ENCODE measurements around the gene NXPE4.
"Not testable (repeated sequence)": the region's sequence is repeated elsewhere in the genome, so short reads cannot be mapped to it uniquely, and the experiment has no call there.

The NXPE4 gene

DNA sequence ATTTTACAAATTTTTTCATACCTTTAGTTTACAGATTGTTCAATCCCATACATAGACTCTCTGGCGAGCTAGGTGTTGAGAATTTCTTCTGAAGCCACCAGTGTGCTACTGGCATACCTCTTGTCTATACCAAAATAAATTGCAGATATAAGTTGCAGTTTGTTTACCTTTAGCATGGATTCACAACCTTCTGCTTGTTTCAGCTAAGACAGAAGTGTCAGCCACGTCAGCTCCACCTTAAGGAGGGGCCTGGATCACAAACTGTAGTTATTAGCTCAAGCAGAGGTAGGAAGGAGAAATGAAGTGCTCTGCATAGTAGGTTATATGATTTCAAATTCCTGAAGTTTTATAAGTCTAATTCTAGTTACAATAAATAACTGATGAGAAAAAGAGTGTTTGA, at the start of gene NXPE4:
TSS of gene NXPE4 (minus strand) at position 216 of the 400 bp plus-strand sequence. CDS start 1,027 bp downstream, outside the sequence.
- no peak for DNase-seq (ENCODE audit: low read depth)

DNA sequence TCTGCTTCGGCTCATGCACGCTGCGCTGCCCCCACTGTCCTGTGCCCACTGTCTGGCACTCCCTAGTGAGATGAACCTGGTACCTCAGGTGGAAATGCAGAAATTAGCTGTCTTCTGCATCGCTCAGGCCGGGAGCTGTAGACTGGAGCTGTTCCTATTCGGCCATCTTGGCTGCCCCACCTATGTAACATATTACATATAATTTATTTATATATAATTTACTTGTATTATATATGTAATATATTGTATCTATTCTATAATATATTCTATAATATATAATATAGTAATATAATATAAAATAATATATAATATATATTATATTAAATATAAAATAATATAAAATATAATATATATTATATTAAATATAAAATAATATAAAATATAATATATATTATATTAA, 43.9 kb upstream of the NXPE4 start:
- DNase-seq (ENCODE audit: low read depth) = not testable (repeated sequence)

DNA sequence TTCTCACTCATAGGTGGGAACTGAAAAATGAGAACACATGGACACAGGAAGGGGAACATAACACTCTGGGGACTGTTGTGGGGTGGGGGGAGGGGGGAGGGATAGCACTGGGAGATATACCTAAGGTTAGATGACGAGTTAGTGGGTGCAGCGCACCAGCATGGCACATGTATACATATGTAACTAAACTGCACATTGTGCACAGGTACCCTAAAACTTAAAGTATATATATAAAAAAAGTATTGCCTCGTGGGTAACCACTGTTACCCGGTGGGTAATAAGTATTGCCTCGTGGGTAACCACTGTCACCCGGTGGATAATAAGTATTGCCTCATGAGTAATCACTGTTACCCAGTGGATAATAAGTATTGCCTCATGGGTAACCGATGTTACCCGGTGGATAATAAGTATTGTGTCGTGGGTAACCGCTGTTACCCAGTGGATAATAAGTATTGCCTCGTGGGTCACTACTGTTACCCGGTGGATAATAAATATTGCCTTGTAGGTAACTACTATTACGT, 35.9 kb upstream of the NXPE4 start:
- DNase-seq (ENCODE audit: low read depth) = not testable (repeated sequence)

DNA sequence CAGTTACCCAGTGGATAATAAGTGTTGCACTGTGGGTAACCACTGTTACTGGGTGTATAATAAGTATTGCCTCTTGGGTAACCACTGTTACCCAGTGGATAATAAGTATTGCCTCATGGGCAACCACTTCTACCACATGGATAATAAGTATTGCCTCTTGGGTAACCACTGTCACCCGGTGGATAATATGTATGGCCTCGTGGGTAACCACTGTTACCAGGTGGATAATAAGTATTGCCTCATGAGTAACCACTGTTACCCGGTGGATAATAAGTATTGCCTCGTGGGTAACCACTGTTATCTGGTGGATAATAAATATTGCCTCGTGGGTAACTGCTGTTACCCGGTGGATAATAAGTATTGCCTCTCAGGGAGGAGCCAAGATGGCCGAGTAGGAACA, 29.7 kb upstream of the NXPE4 start:
- DNase-seq (ENCODE audit: low read depth) = no peak

DNA sequence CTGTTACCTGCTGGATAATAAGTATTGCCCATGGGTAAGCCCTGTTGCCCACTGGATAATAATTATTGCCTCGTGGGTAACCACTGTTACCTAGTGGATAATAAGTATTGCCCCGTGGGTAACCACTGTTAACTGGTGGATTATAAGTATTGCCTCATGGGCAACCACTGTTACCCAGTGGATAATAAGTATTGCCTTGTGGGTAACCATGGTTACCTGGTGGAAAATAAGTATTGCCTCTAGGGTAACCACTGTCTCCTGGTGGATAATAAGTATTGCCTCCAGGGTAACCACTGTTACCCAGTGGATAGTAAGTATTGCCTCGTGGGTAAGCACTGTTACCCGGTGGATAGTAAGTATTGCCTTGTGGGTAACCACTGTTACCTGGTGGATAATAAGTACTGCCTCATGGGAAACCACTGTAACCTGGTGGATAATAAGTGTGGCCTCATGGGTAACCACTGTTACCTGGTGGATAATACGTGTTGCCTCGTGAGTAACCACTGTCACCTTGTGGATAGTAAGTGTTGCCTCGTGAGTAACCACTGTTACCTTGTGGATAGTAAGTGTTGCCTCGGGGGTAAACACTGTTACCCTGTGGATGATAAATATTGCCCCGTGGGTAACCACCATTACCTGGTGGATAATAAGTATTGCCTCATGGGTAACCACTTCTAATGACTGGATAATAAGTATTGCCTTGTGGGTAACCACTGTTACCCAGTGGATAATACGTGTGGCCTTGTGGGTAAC, 29.0 kb upstream of the NXPE4 start:
- no peak for DNase-seq (ENCODE audit: low read depth)

DNA sequence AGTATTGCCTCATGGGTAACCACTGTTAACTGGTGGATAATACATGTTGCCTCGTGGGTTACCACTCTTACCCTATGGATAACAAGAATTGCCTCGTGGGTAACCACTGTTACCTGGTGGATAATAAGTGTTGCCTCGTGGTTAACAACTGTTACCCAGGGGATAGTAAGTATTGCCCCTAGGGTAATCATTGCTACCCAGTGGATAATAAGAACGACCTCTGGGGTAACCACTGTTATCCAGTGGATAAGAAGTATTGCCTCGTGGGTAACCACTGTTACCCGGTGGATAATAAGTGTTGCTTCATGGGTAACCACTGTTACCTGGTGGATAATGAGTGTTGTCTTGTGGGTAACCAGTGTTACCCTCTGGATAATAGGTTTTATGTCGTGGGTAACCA, 28.1 kb upstream of the NXPE4 start:
- DNase-seq (ENCODE audit: low read depth) = no peak

DNA sequence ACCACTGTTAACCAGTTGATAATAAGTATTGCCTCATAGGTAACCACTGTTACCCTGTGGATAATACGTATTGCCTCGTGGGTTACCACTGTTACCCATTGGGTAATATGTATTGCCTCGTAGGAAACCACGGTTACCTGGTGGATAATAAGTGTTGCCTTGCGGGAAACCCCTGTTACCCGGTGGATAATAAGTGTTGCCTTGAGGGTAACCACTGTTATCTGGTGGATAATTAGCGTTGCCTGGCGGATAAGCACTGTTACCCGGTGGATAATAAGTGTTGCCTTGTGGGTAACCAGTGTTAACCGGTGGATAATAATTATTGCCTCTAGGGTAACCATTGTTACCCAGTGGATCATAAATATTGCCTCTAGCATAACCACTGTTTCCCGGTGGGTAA, 27.3 kb upstream of the NXPE4 start:
- DNase-seq (ENCODE audit: low read depth) = no peak

DNA sequence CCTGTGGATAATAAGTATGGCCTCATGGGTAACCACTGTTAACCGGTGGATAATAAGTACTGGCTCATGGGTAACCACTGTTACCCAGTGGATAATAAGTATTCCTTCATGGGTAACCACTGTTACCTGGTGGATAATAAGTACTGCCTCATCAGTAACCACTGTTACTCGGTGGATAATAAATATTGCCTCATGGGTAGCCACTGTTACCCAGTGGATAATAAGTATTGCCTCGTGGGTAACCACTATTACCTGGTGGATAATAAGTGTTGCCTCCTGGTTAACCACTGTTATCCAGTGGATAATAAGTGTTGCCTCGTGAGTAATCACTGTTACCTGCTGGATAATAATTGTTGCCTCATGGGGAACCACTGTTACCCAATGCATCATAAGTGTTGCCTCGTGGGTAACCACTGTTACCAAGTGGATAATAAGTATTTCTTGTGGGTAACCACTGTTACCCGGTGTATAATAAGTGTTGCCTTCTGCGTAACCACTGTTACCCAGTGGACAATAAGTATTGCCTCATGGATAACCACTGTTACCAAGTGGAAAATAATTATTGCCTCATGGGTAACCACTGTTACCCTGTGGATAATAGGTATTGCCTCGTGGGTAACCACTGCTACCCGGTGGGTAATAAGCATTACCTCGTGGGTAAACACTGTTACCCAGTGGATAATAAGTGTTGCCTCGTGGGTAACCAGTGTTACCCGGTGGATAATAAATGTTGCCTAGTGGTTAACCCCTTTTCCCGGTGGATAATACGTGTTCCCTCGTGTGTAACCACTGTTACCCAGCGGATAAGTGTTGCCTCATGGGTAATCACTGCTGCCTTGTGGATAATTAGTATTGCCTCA, 26.6 kb upstream of the NXPE4 start:
- no peak for DNase-seq (ENCODE audit: low read depth)

DNA sequence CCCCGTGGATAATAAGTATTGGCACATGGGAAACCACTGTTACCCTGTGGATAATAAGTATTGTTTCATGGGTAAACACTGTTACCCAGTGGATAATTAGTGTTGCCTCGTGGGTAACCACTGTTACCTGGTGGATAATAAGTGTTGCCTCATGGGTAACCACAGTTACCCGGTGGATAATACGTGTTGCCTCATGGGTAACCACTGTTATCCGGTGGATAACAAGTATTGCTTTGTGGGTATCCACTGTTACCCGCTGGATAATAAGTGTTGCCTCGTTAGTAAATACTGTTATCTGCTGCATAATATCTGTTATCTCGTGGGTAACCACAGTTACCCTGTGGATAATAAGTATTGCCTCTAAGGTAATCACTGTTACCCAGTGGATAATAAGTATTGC, 25.5 kb upstream of the NXPE4 start:
- DNase-seq (ENCODE audit: low read depth) = no peak

DNA sequence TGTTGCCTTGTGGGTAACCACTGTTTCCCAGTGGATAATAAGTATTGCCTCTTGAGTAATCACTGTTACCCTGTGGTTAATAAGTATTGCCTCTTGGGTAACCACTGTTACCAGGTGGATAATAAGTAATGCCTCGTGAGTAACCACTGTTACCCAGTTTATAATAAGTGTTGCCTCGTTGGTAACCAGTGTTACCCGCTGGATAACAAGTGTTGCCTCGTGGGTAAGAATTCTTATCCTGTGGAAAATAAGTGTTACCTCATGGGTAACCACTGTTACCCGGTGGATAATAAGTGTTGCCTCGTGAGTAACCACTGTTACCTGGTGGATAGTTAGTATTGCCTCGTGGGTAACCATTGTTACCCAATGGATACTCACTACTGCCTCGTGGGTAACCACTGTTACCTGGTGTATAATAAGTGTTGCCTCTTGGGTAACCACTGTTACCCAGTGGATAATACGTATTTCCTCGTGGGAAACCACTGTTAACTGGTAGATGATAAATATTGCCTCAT, 24.1 kb upstream of the NXPE4 start:
- no peak for DNase-seq (ENCODE audit: low read depth)

DNA sequence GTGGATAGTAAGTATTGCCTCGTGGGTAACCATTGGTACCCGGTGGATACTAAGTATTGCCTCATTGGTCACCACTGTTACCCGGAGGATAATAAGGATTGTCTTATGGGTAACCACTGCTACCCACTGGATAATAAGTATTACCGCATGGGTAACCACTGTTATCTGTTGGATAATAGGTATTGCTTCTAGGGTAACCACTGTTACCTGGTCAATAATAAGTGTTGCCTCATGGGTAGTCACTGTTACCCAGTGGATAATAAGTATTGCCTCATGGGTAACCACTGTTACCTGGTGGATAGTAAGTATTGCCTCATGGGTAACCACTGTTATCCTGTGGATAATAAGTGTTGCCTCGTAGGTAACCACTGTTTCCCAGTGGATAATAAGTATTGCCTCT, 22.6 kb upstream of the NXPE4 start:
- no peak for DNase-seq (ENCODE audit: low read depth)

DNA sequence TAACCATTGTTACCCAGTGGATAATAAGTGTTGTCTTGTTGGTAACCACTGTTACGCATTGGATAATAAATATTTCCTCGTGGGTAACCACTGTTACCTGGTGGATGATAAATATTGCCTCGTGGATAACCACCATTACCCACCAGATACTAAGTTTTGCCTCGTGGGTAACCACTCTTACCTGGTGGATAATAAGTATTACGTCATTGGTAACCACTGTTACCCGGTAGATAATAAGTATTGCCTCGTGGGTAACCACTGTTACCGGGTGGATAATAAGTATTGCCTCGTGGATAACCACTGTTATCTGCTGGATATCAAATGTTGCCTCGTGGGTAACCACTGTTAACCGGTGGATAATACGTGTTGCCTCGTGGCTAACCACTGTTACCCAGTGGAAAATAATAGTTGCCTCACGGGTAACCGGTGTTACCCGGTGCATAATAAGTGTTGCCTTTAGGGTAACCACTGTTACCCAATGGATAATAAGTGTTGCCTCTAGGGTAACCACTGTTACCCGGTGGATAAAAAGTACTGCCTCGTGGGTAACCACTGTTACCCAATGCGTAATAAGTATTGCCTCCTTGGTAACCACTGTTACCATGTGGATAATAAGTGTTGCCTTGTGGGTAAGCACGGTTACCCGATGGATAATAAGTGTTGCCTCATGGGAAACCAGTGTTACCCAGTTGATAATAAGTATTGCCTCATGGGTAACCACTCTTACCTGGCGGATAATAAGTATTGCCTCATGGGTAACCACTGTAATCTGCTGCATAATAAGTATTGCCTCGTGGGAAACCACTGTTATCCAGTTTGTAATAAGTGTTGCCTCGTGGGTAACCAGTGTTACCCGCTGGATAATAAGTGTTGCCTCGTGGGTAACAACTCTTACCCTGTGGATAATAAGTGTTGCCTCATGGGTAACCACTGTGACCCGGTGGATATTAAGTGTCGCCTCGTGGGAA, 21.9 kb upstream of the NXPE4 start:
- no peak for DNase-seq (ENCODE audit: low read depth)

DNA sequence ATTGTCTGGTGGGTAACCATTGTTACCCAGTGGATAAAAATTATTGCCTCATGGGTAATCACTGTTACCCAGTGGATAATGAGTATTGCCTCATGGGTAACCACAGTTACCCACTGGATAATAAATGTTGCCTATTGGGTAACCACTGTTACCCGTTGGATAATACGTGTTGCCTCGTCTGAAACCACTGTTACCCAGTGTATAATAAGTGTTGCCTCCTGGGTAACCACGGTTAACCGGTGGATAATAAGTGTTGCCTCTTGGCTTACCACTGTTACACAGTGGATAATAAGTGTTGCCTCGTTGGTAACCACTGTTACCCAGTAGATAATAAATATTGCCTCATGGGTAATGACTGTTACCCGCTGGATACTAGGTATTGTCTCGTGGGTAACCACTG, 20.9 kb upstream of the NXPE4 start:
- DNase-seq (ENCODE audit: low read depth) = no peak

DNA sequence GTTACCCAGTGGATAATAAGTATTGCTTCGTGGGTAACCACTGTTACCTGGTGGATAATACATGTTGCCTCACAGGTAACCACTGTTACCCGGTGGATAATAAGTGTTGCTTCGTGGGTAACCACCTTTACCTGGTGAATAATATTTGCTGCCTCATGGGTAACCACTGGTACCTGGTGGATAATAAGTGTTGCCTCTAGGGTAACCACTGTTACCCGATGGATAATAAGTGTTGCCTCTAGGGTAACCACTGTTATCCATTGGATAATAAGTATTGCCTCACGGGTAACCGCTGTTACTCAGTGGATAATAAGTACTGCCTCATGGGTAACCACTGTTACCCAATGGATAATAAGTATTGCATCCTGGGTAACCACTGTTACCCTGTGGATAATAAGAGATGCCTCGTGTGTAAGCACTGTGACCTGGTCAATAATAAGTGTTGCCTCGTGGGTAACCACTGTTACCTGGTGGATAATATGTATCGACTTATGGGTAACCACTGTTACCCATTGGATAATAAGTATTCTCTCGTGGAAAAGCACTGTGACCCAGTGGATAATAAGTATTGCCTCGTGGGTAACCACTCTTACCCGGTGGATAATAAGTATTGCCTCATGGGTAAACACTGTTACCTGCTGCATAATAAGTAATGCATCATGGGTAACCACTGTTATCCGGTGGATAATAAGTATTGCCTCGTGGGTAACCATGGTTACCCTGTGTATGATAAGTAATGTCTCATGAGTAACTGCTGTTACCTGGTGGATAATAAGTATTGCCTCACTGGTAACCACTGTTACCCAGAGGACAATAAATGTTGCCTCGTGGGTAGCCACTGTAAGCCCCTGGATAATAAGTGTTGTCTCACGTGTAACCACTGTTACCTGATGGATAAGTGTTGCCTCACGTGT, 20.1 kb upstream of the NXPE4 start:
- DNase-seq (ENCODE audit: low read depth) = no peak

DNA sequence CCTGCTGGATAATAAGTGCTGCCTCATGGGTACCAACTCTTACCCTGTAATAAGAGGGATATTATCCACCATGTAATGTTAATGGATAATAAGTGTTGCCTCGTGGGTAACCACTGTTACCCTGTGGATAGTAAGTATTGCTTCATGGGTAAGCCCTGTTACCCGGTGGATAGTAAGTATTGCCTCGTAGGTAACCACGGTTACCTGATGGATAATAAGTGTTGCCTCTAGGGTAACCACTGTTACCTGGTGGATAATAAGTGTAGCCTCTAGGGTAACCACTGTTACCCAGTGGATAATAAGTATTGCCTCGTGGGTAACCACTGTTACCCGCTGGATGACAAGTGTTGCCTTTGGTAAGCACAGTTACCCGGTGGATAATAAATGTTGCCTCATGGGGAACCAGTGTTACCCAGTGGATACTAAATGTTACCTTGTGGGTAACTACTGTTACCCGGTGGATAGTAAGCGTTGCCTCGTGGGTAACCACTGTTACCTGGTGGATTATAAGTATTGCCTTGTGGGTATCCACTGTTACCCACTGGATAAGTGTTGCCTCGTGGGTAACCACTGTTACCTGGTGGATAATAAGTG, 18.6 kb upstream of the NXPE4 start:
- DNase-seq (ENCODE audit: low read depth) = no peak

DNA sequence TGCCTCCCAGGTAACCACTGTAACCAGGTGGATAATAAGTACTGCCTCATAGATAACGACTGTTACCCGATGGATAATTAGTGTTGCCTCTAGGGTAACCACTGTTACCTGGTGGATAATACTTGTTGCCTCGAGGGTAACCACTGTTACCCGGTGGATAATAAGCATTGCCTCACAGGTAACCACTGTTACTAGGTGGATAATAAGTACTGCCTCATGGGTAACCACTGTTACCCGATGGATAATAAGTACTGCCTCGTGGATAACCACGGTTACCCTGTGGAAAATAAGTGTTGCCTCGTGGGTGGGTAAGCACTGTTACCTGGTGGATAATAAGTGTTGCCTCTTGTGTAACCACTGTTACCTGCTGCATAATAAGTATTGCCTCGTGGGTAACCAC, 17.5 kb upstream of the NXPE4 start:
- not testable (repeated sequence) for DNase-seq (ENCODE audit: low read depth)

DNA sequence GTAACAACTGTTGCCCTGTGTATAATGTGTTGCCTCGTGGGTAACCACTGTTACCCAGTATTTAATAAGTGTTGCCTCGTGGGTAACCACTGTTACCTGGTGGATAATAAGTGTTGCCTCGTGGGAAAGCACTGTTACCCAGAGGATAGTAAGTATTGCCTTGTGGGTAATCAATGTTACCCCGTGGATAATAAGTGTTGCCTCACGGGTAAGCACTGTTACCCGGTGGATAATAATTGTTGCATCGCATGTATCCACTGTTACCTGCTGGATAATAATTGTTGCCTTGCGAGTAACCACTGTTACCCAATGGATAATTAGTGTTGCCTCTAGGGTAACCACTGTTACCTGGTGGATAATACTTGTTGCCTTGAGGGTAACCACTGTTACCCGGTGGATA, 17.1 kb upstream of the NXPE4 start:
- DNase-seq (ENCODE audit: low read depth) = no peak

DNA sequence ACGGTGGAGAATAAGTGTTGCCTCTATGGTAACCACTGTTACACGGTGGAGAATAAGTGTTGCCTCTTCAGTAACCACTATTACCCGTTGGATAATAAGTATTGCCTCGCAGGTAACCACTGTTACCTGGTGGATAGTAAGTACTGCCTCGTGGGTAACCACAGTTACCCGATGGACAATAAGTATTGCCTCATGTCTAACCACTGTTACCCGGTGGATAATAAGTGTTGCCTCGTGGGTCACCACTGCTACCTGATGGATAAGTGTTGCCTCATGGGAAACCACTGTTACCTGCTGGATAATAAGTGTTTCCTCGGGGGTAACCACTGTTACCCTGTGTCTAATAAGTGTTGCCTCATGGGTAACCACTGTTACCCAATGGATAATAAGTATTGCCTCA, 16.6 kb upstream of the NXPE4 start:
- DNase-seq (ENCODE audit: low read depth) = not testable (repeated sequence)

DNA sequence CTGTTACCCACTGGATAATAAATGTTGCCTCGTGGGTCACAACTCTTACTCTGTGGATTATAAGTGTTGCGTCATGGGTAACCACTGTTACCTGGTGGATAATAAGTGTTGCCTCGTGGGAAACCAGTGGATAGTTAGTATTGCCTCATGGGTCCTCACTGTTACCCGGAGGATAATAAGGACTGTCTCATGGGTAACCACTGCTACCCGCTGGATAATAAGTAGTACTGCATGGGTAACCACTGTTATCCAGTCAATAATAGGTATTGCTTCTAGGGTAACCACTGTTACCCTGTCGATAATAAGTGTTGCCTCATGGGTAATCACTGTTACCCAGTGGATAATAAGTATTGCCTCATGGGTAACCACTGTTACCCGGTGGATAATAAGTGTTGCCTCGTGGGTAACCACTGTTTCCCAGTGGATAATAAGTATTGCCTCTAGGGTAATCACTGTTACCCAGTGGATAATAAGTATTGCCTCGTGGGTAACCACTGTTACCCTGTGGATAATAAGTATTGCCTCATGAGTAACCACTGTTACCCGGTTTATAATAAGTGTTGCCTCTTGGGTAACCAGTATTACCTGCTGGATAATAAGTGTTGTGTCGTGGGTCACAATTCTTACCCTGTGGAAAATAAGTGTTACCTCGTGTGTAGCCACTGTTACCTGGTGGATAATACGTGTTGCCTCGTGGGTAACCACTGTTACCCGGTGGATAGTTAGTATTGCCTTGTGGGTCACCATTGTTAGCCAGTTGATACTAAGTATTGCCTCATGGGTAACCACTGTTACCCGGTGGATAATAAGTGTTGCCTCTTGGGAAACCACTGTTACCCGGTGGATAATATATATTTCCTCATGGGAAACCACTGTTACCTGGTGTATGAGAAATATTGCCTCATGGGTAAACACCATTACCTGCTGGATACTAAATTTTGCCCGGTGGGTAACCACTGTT, 15.7 kb upstream of the NXPE4 start:
- DNase-seq (ENCODE audit: low read depth) = no peak

Measured in stimulated activated CD8-positive, alpha-beta memory T cell treated with anti-CD3 and anti-CD28 coated beads, Interleukin-7, amount 100 ng/mL, for 24 hours (primary cell).